ENCODE measurements around the gene CFAP90.
A peak's percentile ranks its signal among the peaks of the same experiment; 100 is the strongest.

The CFAP90 gene

GRCh38 chr5:7850395-7851239, at the start of gene CFAP90:
CFAP90 (minus strand) TSS chr5:7851133; CDS start chr5:7851021, 112 bp downstream.
- DNase-seq (ENCODE audit: low spot score), result no peak

GRCh38 chr5:7897014-7897600, 46.2 kb upstream of the CFAP90 start:
- DNase-seq (ENCODE audit: low spot score), result no peak

- no peak for DNase-seq (ENCODE audit: low spot score)
Measured at GRCh38 chr5:7894860-7895259, 43.9 kb upstream of the CFAP90 start.

- no peak for DNase-seq (ENCODE audit: low spot score)
Measured at GRCh38 chr5:7894439-7894838, 43.5 kb upstream of the CFAP90 start.

GRCh38 chr5:7888901-7889300, 38.0 kb upstream of the CFAP90 start:
- no peak for DNase-seq (ENCODE audit: low spot score)

GRCh38 chr5:7886849-7887475, 36.0 kb upstream of the CFAP90 start:
- peak; percentile 71 for DNase-seq (ENCODE audit: low spot score)

GRCh38 chr5:7884491-7885267, 33.7 kb upstream of the CFAP90 start:
- peak; percentile 89 for DNase-seq (ENCODE audit: low spot score)

- no peak for DNase-seq (ENCODE audit: low spot score)
Measured at GRCh38 chr5:7882926-7883325, 32.0 kb upstream of the CFAP90 start.

GRCh38 chr5:7881816-7882215, 30.9 kb upstream of the CFAP90 start:
- peak; percentile 91 for DNase-seq (ENCODE audit: low spot score)

- DNase-seq (ENCODE audit: low spot score), result no peak
Measured at GRCh38 chr5:7881091-7881490, 30.2 kb upstream of the CFAP90 start.

- no peak for DNase-seq (ENCODE audit: low spot score)
Measured at GRCh38 chr5:7878381-7878873, 27.5 kb upstream of the CFAP90 start.

GRCh38 chr5:7877851-7878250, 26.9 kb upstream of the CFAP90 start:
- no peak for DNase-seq (ENCODE audit: low spot score)

GRCh38 chr5:7876867-7877266, 25.9 kb upstream of the CFAP90 start:
- no peak for DNase-seq (ENCODE audit: low spot score)

- DNase-seq (ENCODE audit: low spot score), result no peak
Measured at GRCh38 chr5:7875151-7875550, 24.2 kb upstream of the CFAP90 start.

GRCh38 chr5:7874639-7875038, 23.7 kb upstream of the CFAP90 start:
- DNase-seq (ENCODE audit: low spot score), result no peak

GRCh38 chr5:7873216-7873615, 22.3 kb upstream of the CFAP90 start:
- no peak for DNase-seq (ENCODE audit: low spot score)

- no peak for DNase-seq (ENCODE audit: low spot score)
Measured at GRCh38 chr5:7872517-7873130, 21.7 kb upstream of the CFAP90 start.

- no peak for DNase-seq (ENCODE audit: low spot score)
Measured at GRCh38 chr5:7871653-7872052, 20.7 kb upstream of the CFAP90 start.

GRCh38 chr5:7869474-7870136, 18.7 kb upstream of the CFAP90 start:
- DNase-seq (ENCODE audit: low spot score), result no peak

- DNase-seq (ENCODE audit: low spot score), result peak; percentile 92
Measured at GRCh38 chr5:7868773-7869473, 18.0 kb upstream of the CFAP90 start, which contains the start of the genes FASTKD3 and MTRR. FASTKD3 (minus strand) TSS chr5:7869031; CDS start chr5:7868083, 948 bp downstream. MTRR (plus strand) TSS chr5:7869148; CDS start chr5:7870795, 1,647 bp downstream.
